HEK293 (cell line): ENCODE data around the gene NFE2L2.
A peak's percentile ranks its signal among the peaks of the same experiment; 100 is the strongest.

Experiments
- GFI1B ChIP-seq: fragments of 450-650 bp; formaldehyde crosslinking; IDR thresholded peaks from 2 replicates; pipeline ENCODE4 v1.5.1; 2016; ENCODE audit warnings: missing biosample characterization, missing genetic modification characterization
- HOXD13 ChIP-seq: sonication (generic); formaldehyde crosslinking; IDR thresholded peaks from 2 replicates; pipeline ENCODE4 v1.8.0; 2022; ENCODE audit warnings: missing genetic modification reagents, borderline replicate concordance
- PRDM1 ChIP-seq: fragments of 450-650 bp; formaldehyde crosslinking; IDR thresholded peaks from 2 replicates; pipeline ENCODE4; 2016; ENCODE audit warnings: missing biosample characterization, missing genetic modification characterization
- REPIN1 ChIP-seq: fragments of 450-650 bp; formaldehyde crosslinking; IDR thresholded peaks from 2 replicates; pipeline ENCODE4 v1.5.1; 2017; ENCODE audit warnings: missing biosample characterization, missing genetic modification characterization, low read depth
- SCRT1 ChIP-seq: fragments of 450-650 bp; formaldehyde crosslinking; IDR thresholded peaks from 2 replicates; pipeline ENCODE4 v1.5.1; 2016; ENCODE audit warnings: missing biosample characterization, missing genetic modification characterization, borderline replicate concordance
- SP2 ChIP-seq: fragments of 450-650 bp; formaldehyde crosslinking; IDR thresholded peaks from 2 replicates; pipeline ENCODE4 v1.5.1; 2016; ENCODE audit warnings: missing biosample characterization, missing genetic modification characterization
- SP3 ChIP-seq: fragments of 450-650 bp; formaldehyde crosslinking; IDR thresholded peaks from 2 replicates; pipeline ENCODE4 v1.5.1; 2016; ENCODE audit warnings: missing biosample characterization, missing genetic modification characterization
- TCF7L2 ChIP-seq: IDR thresholded peaks from 2 replicates; pipeline ENCODE4 v1.6.1; 2011; ENCODE audit warnings: low read depth, mild to moderate bottlenecking, inconsistent platforms, low read length, moderate library complexity, borderline replicate concordance
- YY2 ChIP-seq: fragments of 450-650 bp; formaldehyde crosslinking; IDR thresholded peaks from 2 replicates; pipeline ENCODE4 v1.5.1; 2016; ENCODE audit warnings: missing biosample characterization, missing genetic modification characterization
- ZFP3 ChIP-seq: fragments of 450-650 bp; formaldehyde crosslinking; IDR thresholded peaks from 2 replicates; pipeline ENCODE4 v1.5.1; 2016; ENCODE audit warnings: low read depth, missing biosample characterization, missing genetic modification characterization
- ZNF114 ChIP-seq: fragments of 450-650 bp; formaldehyde crosslinking; IDR thresholded peaks from 2 replicates; pipeline ENCODE4 v1.5.0; 2017; ENCODE audit warnings: missing biosample characterization, missing genetic modification characterization
- ZNF140 ChIP-seq: fragments of 450-650 bp; formaldehyde crosslinking; IDR thresholded peaks from 2 replicates; pipeline ENCODE4 v1.5.1; 2016; ENCODE audit warnings: missing biosample characterization, missing genetic modification characterization
- ZNF175 ChIP-seq: fragments of 450-650 bp; formaldehyde crosslinking; IDR thresholded peaks from 2 replicates; pipeline ENCODE4 v1.5.1; 2016; ENCODE audit warnings: missing biosample characterization, missing genetic modification characterization
- ZNF274 ChIP-seq, 2 experiments: fragments of 200-500 bp in 1 of 2; fragments of 450-650 bp in 1 of 2; sonication (Bioruptor generic) in 1 of 2; formaldehyde crosslinking in 1 of 2; IDR thresholded peaks; 2 replicates each; pipeline versions ENCODE4 v1.5.1 to v1.6.1; 2014 to 2016; ENCODE audit warnings: borderline replicate concordance in 1 of 2, inconsistent platforms in 1 of 2, low read length in 1 of 2, missing biosample characterization in 1 of 2, missing genetic modification characterization in 1 of 2
- ZNF354C ChIP-seq: fragments of 450-650 bp; formaldehyde crosslinking; IDR thresholded peaks from 2 replicates; pipeline ENCODE4 v1.5.1; 2016; ENCODE audit warnings: missing biosample characterization, missing genetic modification characterization, low read depth, borderline replicate concordance
- ZNF426 ChIP-seq: fragments of 450-650 bp; formaldehyde crosslinking; IDR thresholded peaks from 2 replicates; pipeline ENCODE4 v1.5.1; 2017; ENCODE audit warnings: missing biosample characterization, missing genetic modification characterization, mild to moderate bottlenecking, inconsistent platforms, moderate library complexity
- ZNF549 ChIP-seq: fragments of 450-650 bp; IDR thresholded peaks from 2 replicates; pipeline ENCODE4 v1.5.1; 2018; ENCODE audit warnings: missing biosample characterization, missing genetic modification characterization, mild to moderate bottlenecking, inconsistent platforms, moderate library complexity
- ZNF560 ChIP-seq: fragments of 450-650 bp; formaldehyde crosslinking; IDR thresholded peaks from 2 replicates; pipeline ENCODE4 v1.5.1; 2017; ENCODE audit warnings: missing biosample characterization, missing genetic modification characterization, borderline replicate concordance
- ZNF621 ChIP-seq: fragments of 450-650 bp; formaldehyde crosslinking; IDR thresholded peaks from 2 replicates; pipeline ENCODE4 v1.5.1; 2017; ENCODE audit warnings: missing biosample characterization, missing genetic modification characterization
- ZNF658 ChIP-seq: fragments of 450-650 bp; formaldehyde crosslinking; IDR thresholded peaks from 2 replicates; pipeline ENCODE4; 2016; ENCODE audit warnings: missing biosample characterization, missing genetic modification characterization
- ZNF664 ChIP-seq: fragments of 450-650 bp; formaldehyde crosslinking; IDR thresholded peaks from 2 replicates; pipeline ENCODE4 v1.5.1; 2016; ENCODE audit warnings: missing biosample characterization, missing genetic modification characterization
- ZNF677 ChIP-seq: fragments of 450-650 bp; IDR thresholded peaks from 2 replicates; pipeline ENCODE4 v1.5.0; 2018; ENCODE audit warnings: missing biosample characterization, mild to moderate bottlenecking, missing genetic modification characterization, moderate library complexity
- ZNF768 ChIP-seq: fragments of 450-650 bp; formaldehyde crosslinking; IDR thresholded peaks from 2 replicates; pipeline ENCODE4 v1.5.1; 2018; ENCODE audit warnings: missing biosample characterization, mild to moderate bottlenecking, missing genetic modification characterization
- TF ChIP-seq, protein P1 (sequence below): fragments of 450-650 bp; formaldehyde crosslinking; IDR thresholded peaks from 2 replicates; pipeline ENCODE4 v1.5.1; 2016; ENCODE audit warnings: missing biosample characterization, missing genetic modification characterization
- TF ChIP-seq, protein P2 (sequence below): fragments of 450-650 bp; formaldehyde crosslinking; IDR thresholded peaks from 2 replicates; pipeline ENCODE4 v1.5.1; 2016; ENCODE audit warnings: missing biosample characterization, missing genetic modification characterization
- TF ChIP-seq, protein P3 (sequence below): fragments of 450-650 bp; formaldehyde crosslinking; IDR thresholded peaks from 2 replicates; pipeline ENCODE4 v1.5.1; 2016; ENCODE audit warnings: missing biosample characterization, missing genetic modification characterization
- TF ChIP-seq, protein P4 (sequence below): fragments of 450-650 bp; formaldehyde crosslinking; IDR thresholded peaks from 2 replicates; pipeline ENCODE4 v1.5.1; 2016; ENCODE audit warnings: missing biosample characterization, missing genetic modification characterization
- TF ChIP-seq, protein P5 (sequence below): fragments of 450-650 bp; formaldehyde crosslinking; IDR thresholded peaks from 2 replicates; pipeline ENCODE4 v1.5.1; 2016; ENCODE audit warnings: missing biosample characterization, missing genetic modification characterization, borderline replicate concordance

The NFE2L2 gene

DNA sequence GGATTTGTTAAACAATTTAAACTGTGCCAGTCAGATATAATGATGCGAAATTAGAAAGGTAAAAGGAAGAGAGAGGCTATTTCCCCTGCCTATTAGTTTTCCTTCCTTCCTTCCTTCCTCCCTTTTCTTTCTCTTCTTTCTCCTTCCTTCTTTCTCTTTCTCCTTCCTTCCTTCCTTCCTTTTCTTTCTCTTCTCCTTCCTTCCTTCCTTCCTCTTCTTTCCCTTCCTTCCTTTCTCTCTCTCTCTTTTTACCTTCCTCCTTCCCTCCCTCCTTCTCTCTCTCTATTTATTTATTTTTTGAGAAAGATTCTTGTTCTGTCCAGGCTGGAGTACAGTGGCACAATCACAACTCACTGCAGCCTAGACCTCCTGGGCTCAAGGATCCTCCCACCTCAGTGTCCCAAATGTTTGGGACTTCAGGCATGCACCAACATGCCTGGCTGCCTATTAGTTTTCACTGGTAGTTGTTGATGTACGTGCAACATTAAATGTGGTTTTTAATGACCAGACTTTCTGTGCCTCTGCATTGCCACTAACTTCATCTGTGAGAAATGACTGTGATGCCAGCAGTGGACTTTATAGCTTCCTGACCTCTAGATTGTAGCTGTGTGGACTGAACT, 48.7 kb upstream of the NFE2L2 start (continued):
- no peak for TF ChIP-seq ZNF560 (tag by site-specific recombination)
- TF ChIP-seq ZNF114 (tag by site-specific recombination) = no peak
- TF ChIP-seq, protein P1, sequence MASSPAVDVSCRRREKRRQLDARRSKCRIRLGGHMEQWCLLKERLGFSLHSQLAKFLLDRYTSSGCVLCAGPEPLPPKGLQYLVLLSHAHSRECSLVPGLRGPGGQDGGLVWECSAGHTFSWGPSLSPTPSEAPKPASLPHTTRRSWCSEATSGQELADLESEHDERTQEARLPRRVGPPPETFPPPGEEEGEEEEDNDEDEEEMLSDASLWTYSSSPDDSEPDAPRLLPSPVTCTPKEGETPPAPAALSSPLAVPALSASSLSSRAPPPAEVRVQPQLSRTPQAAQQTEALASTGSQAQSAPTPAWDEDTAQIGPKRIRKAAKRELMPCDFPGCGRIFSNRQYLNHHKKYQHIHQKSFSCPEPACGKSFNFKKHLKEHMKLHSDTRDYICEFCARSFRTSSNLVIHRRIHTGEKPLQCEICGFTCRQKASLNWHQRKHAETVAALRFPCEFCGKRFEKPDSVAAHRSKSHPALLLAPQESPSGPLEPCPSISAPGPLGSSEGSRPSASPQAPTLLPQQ (tag by site-specific recombination) = no peak
- TF ChIP-seq REPIN1 (tag by site-specific recombination) = no peak
- no peak for TF ChIP-seq ZNF274 (IDR thresholded peaks at IDR 0.05; ENCODE audit: low read length)
- TF ChIP-seq ZNF274 (tag by site-specific recombination; IDR thresholded peaks at IDR 0.05; ENCODE audit: borderline replicate concordance) = no peak
- TF ChIP-seq SP2 (tag by site-specific recombination) = no peak
- no peak for TF ChIP-seq ZNF549 (tag by site-specific recombination)
- TF ChIP-seq, protein P2, sequence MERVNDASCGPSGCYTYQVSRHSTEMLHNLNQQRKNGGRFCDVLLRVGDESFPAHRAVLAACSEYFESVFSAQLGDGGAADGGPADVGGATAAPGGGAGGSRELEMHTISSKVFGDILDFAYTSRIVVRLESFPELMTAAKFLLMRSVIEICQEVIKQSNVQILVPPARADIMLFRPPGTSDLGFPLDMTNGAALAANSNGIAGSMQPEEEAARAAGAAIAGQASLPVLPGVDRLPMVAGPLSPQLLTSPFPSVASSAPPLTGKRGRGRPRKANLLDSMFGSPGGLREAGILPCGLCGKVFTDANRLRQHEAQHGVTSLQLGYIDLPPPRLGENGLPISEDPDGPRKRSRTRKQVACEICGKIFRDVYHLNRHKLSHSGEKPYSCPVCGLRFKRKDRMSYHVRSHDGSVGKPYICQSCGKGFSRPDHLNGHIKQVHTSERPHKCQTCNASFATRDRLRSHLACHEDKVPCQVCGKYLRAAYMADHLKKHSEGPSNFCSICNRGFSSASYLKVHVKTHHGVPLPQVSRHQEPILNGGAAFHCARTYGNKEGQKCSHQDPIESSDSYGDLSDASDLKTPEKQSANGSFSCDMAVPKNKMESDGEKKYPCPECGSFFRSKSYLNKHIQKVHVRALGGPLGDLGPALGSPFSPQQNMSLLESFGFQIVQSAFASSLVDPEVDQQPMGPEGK (tag by site-specific recombination) = 0 out of 2 replicates have a peak, but pooled peaks have one; percentile 12
- no peak for TF ChIP-seq ZFP3 (tag by site-specific recombination)
- no peak for TF ChIP-seq TCF7L2
- TF ChIP-seq SCRT1 (tag by site-specific recombination) = no peak
- no peak for TF ChIP-seq ZNF768 (tag by site-specific recombination)
- no peak for TF ChIP-seq SP3 (tag by site-specific recombination)
- TF ChIP-seq GFI1B (tag by site-specific recombination) = no peak
- no peak for TF ChIP-seq ZNF677 (tag by site-specific recombination)
- no peak for TF ChIP-seq ZNF426 (tag by site-specific recombination)
- TF ChIP-seq ZNF664 = no peak
- TF ChIP-seq, protein P3, sequence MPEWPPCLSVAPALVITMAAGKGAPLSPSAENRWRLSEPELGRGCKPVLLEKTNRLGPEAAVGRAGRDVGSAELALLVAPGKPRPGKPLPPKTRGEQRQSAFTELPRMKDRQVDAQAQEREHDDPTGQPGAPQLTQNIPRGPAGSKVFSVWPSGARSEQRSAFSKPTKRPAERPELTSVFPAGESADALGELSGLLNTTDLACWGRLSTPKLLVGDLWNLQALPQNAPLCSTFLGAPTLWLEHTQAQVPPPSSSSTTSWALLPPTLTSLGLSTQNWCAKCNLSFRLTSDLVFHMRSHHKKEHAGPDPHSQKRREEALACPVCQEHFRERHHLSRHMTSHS (tag by site-specific recombination) = no peak
- TF ChIP-seq, protein P4, sequence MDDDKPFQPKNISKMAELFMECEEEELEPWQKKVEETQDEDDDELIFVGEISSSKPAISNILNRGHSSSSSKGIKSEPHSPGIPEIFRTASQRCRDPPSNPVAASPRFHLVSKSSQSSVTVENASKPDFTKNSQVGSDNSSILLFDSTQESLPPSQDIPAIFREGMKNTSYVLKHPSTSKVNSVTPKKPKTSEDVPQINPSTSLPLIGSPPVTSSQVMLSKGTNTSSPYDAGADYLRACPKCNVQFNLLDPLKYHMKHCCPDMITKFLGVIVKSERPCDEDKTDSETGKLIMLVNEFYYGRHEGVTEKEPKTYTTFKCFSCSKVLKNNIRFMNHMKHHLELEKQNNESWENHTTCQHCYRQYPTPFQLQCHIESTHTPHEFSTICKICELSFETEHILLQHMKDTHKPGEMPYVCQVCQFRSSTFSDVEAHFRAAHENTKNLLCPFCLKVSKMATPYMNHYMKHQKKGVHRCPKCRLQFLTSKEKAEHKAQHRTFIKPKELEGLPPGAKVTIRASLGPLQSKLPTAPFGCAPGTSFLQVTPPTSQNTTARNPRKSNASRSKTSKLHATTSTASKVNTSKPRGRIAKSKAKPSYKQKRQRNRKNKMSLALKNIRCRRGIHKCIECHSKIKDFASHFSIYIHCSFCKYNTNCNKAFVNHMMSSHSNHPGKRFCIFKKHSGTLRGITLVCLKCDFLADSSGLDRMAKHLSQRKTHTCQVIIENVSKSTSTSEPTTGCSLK (tag by site-specific recombination) = no peak
- TF ChIP-seq, protein P5, sequence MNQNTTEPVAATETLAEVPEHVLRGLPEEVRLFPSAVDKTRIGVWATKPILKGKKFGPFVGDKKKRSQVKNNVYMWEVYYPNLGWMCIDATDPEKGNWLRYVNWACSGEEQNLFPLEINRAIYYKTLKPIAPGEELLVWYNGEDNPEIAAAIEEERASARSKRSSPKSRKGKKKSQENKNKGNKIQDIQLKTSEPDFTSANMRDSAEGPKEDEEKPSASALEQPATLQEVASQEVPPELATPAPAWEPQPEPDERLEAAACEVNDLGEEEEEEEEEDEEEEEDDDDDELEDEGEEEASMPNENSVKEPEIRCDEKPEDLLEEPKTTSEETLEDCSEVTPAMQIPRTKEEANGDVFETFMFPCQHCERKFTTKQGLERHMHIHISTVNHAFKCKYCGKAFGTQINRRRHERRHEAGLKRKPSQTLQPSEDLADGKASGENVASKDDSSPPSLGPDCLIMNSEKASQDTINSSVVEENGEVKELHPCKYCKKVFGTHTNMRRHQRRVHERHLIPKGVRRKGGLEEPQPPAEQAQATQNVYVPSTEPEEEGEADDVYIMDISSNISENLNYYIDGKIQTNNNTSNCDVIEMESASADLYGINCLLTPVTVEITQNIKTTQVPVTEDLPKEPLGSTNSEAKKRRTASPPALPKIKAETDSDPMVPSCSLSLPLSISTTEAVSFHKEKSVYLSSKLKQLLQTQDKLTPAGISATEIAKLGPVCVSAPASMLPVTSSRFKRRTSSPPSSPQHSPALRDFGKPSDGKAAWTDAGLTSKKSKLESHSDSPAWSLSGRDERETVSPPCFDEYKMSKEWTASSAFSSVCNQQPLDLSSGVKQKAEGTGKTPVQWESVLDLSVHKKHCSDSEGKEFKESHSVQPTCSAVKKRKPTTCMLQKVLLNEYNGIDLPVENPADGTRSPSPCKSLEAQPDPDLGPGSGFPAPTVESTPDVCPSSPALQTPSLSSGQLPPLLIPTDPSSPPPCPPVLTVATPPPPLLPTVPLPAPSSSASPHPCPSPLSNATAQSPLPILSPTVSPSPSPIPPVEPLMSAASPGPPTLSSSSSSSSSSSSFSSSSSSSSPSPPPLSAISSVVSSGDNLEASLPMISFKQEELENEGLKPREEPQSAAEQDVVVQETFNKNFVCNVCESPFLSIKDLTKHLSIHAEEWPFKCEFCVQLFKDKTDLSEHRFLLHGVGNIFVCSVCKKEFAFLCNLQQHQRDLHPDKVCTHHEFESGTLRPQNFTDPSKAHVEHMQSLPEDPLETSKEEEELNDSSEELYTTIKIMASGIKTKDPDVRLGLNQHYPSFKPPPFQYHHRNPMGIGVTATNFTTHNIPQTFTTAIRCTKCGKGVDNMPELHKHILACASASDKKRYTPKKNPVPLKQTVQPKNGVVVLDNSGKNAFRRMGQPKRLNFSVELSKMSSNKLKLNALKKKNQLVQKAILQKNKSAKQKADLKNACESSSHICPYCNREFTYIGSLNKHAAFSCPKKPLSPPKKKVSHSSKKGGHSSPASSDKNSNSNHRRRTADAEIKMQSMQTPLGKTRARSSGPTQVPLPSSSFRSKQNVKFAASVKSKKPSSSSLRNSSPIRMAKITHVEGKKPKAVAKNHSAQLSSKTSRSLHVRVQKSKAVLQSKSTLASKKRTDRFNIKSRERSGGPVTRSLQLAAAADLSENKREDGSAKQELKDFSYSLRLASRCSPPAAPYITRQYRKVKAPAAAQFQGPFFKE = no peak
- TF ChIP-seq ZNF140 (tag by site-specific recombination) = no peak
- TF ChIP-seq ZNF621 = no peak
- no peak for TF ChIP-seq ZNF354C
- TF ChIP-seq YY2 (tag by site-specific recombination) = no peak
- TF ChIP-seq ZNF658 (tag by site-specific recombination) = no peak
- peak; percentile 80 for TF ChIP-seq PRDM1 (tag by site-specific recombination)
- TF ChIP-seq ZNF175 (tag by site-specific recombination) = no peak
- TF ChIP-seq HOXD13 = no peak
